Measurements from ENCODE around the gene TMEM207.

Gene TMEM207

DNA sequence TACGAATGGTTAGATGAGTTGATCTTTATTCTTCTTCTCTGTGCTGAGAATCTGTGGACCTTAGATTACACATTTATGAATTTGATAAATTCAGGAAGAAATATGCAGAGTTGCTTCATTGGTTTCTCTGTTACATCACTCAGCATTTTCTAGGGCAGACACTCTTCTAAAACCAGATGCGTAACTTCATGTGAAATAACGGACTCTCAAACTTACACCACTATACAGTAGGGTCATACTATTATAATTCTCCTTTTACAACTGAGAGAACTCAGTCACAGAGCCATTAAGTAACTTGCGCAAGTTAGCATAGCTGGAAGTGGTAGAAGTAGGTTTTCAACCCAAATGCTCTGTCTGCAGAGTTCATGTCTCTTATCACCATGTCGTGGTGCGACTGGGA, 5.7 kb downstream of the TMEM207 start:
- no peak for DNase-seq

DNA sequence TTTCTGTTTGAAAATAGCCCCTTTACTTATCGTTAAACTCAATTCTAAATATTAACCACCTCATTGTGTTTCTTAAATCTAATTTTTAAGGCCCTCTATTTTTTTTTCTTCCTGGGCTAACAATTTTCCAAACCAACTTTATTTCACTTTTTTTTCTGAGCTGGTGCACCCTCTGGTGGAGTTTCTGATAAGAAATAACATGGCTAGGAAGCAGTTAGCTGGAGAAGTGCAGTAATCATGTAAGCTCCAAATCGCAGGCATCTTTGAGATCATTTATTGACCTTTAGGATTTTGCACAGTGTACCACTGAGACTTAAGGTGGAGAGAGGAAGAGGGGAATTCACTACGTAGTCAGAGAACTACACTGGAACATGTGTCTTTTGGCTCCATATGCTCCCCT, 6.4 kb downstream of the TMEM207 start:
- DNase-seq, result no peak

DNA sequence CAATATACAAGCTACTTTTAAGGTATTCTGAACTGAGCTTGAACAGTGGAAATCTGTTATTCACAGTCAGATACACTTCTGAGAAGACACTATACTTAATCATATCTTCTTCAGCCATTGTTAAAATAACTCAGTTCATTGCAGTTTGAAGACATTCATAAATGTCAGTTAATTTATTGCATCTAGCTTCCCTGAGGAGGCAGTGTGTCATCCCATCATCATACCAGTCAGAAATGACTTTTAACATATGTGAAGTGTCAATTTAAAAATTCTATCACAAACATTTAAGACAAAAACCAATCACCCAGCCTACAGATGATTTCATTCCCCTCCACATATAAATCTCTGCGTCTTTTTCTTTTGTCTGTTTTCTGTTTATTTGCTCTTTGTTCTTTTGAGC, 7.5 kb downstream of the TMEM207 start:
- DNase-seq, result no peak

DNA sequence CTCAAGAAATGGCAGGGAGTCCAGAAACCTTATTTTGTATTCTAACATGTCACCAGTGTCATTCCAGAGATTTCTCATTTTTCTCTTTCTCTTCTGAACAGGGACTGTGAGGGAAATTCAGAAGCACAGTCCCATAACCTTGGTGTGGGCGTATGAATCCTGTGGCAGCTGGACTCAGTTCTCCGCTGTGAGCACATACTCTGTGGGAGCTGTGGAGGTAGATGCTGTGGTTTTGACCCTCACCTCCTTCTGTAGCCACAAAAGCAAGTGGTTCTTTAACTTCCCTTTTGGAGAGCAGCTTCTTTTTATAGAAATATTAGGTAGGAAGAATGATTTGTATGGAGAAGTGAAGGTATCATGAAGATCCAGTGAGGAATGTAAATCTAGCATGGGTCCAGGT, 13.4 kb downstream of the TMEM207 start:
- DNase-seq, result no peak

DNA sequence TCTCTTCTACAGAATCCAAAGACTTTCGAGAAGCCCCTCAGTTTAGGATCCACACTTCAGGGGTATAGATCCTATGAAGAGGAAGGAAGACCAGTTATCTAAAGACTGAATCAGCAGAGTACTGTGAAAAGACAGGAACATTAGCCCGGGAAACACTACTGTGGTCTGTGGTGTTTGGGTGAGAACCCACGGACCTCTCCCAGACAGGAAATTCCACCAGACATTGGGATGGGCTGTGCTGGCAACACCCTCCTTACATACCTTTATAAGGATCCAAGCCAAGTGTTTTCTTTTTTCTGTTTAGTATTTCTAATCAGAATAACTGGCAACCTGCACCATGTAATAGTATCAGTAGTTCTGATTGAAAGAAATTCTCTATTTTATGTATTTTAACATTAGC, 14.1 kb downstream of the TMEM207 start:
- DNase-seq, result peak; percentile 70

DNA sequence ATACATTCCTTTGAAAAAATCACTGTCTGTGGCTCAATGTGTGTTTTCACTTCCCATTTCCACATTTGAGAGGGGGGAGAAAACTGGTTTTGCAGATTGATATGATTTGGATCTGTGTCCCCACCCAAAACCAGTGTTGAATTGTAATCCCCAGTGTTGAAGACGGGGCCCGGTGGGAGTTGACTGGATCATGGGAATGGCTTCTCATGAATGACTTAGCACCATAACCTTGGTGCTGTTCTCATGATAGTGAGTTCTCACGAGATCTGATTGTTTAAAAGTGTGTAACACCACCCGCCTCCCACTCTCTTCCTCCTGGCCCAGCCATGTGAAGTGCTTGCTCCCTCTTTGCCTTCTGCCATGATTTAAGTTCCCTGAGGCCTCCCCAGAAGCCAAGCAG, 16.1 kb downstream of the TMEM207 start:
- no peak for DNase-seq

DNA sequence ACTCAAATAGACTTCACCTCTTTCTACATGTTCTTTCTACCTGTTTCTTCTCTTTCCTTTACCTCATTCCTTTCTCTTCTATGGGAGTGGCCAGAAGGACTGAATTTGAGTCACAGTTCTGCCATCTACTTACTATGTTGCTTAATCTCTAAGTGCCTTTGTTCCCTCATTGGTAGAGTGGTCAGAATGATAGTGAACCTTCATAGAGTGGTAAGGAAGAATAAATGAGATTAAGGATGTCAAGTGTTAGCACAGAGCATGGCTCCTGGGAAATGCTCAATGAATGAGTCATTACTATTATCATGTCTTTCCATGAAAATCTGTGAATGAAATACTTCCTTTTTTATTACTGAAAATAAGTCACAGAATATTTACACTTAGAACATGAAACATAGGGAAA, 17.5 kb downstream of the TMEM207 start:
- DNase-seq, result peak; percentile 72

DNA sequence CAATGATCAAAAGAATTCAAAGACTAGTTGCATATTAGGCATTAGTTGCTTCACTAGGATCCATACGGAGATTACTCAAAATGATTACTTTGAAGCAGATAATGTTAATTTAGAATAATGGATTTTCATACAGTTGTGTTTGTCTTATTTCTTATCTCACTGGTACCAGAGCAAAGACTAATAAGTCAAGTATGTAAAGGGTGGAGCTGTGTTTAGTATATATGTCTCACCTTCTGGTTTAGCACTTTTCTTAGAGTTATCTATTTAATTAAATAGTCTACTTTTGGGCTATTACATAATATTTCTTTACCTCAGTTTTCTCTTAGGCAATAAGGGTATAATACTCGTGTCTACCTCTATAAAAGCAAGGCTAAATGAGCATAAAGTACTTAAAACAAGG, 18.8 kb downstream of the TMEM207 start:
- peak; percentile 56 for DNase-seq

DNA sequence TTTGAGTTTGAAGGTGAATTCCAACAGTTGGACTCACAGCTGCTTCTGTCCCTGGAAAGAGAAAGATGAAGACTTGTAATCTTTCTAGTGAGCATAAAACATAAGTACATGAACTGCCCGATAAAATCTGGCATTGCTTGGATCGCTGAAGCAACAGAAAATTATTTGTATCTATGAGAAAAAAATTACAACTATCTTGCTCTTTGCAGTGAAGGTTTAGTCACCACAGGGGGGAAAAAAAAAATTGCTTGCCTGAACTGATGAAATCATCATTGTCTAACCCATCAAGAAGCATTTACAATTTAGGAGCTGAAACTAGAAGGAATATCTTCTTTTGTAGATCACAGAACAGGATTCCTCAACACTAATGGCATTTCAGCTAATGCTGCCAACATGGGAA, 20.0 kb downstream of the TMEM207 start:
- DNase-seq, result peak; percentile 42

DNA sequence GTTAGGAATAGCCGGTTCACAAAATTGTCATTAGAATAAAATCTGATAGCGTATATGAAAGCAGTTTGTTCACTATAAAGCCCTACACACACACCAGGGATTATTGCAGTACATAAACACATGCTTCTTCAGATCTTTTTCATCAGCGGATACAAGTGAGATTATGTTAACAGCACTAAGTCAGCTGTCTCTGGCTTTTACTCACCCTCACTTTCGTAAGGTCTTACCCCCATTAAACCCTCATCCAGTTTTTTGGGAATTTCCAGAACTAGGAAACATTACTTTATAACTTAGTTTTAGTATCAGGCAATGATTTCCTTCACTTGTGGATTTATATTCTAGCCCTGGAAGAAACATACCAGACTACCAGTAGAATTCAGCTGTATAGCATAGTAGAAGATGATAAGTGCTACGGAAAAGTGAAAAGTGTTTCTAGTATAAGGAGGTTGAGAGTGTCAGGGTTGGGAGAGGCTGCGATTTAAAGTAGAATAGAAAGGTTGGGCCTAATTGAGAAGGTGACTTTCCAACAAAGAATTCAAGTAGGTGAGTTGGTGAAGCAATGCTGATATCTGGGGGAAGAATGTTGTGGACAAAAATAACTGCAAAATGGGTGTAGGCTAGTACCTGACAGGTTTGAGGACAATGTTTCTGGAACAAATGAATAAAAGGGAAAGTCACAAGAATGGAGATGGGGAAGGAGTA, 22.7 kb downstream of the TMEM207 start:
- DNase-seq, result no peak

DNA sequence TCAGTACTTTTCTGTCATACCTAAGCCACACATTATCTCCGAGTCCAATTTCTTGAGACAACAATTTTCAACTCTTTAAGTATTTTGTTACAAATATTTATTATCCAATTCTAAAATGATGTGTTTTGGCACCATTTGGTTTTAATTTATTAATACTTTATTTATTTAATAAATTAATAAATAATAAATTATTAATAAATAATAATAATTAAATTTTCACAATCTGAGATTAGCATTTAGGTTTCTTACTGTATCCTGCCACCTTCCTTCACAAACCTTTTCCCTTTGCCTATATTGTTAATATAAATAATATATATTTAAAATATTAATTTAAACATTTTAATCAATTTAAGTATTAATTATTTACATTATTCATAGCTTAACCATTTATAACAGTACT, 23.9 kb downstream of the TMEM207 start:
- DNase-seq, result no peak

DNA sequence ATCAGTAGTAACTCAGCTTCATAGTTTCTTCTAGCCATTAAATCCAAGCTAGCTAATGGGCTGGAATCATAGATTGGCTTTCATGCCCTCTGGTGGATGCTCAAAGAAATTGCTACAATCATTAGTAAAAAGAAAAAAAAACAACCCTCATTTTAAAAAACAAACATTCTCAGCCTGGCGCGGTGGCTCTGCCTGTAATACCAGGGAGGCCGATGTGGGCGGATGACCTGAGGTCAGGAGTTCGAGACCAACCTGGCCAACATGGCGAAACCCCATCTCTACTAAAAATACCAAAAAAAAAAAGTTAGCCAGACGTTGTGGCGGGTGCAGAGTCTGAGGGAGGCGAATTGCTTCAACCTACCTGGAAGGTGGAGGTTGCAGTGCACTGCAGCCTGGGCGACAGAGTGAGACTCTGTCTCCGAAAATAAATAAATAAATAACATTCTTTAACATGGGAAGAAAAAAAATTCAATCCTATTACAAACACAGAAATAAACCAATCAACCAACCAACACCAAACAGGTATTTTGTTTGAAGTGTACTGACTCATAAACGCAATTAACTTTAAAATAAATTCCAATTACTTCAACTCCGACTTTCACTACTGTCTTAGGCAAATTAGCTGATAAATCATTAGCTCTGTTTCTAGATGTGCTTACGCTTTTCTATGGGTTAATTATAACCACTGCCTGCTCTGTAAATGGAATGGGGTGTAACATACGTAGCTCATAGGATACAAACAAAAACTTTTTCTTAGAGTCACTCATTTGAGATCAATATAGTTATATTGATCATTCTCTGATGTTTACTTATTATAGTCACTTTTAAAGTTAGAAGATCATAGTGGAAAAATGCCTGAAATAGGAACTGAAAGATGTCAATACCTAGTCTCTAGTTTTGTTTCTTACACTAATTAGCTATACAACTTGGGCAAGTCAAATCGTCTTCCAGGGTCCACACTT, 24.9 kb downstream of the TMEM207 start:
- DNase-seq, result peak; percentile 52

DNA sequence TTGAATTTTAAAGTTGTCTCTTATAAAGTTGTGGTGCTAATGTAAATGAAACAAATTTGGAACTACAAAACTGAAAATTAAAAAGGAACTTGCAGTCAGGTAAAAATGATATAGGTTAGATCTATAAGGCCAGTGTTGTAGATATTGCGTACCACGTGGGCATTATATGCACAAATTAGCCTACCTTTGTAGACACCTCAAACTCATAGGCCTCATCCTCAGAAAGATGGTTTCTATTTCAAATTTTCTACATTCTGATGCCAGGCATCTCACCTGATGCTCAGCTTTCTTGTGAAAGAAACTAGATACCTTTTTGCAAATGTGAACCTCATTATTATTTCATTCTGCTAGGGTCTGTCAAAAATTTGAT, 25.6 kb downstream of the TMEM207 start:
- DNase-seq, result no peak

DNA sequence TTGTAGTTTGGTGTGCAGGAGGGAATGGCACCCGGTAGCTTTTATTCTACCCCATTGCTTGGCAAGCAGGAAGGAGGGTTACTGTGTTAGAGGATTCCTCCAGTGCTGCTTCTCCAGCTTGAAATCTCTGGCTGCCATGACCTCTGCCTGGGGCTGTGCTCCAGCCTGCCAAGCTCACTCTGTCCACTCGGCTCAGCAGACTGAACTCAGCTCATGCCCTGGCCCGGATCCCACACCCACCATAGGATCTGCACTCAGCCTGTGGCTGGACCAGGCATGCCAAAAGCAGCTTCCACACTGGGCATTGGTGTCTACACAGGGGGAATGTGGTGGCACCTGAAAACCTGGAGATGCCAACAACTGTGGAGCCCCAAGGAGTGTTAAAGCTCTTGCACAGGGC, 35.4 kb downstream of the TMEM207 start:
- DNase-seq, result no peak

DNA sequence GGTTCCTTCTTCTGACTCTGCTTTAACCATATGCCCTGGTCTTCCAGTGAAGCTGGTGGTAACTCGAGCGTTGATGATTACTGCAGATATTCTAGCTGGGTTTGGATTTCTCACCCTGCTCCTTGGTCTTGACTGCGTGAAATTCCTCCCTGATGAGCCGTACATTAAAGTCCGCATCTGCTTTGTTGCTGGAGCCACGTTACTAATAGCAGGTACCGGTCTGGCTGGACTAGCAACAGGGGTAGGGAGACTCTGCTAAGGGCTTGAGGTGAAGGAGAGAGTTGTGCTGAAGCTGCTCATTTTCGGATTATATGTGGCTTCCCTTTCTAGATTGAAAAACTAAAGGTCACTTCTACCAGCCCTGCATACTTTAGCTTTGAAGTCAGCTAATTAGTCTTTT, 45.0 kb downstream of the TMEM207 start:
- no peak for DNase-seq

DNA sequence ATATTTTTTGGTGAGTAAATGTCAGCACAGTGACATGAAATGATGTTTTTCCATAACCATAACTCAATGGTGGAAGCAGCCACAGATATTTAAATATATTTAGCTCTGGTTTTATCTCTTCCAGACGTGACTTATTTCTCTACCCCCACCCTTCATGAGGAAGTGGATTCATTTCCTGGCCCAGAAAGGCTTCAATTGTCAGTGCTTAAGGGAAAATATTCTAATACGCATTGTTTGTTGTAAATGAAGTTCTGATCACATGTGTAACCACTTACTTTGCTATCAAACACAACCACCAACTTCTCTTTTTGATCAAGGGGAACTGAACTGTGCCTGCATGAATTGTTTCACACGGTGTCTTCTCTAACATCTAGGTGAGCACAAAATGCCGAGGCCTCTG, 47.7 kb downstream of the TMEM207 start:
- DNase-seq, result no peak

DNA sequence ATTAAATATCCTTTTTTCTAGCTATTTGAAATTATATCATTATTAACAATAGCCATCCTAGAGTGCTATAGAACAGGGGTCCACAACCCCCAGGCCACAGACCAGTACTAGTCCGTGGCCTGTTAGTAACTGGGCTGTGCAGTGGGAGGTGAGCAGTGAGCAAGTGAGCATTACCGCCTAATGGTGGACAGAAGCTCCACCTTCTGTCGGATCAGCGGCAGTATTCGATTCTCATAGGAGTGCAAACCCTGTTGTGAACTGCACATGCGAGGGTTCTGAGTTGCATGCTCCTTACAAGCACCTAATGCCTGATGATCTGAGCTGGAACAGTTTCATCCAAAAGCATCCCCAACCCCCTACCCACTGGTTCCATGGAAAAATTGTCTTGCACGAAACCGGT, 50.0 kb downstream of the TMEM207 start:
- DNase-seq, result no peak

DNA sequence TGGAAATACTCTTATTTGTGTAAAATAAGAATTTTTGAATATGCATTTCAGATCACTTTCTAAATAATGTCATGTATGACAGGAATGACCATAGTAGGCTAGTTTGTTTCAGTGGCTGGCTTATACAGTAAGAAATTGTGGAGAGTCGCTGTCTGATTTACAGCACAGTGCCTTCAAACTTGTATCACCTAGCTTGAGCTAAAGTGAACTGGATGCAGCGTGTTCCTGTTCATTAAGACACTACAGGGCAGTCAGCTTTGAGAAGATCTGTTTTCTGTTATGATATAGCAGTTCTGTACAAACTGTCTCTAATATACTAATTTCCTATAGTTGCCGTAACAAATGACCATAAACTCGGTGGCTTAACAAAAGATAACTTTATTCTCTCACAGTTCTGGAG, 51.8 kb downstream of the TMEM207 start:
- no peak for DNase-seq

DNA sequence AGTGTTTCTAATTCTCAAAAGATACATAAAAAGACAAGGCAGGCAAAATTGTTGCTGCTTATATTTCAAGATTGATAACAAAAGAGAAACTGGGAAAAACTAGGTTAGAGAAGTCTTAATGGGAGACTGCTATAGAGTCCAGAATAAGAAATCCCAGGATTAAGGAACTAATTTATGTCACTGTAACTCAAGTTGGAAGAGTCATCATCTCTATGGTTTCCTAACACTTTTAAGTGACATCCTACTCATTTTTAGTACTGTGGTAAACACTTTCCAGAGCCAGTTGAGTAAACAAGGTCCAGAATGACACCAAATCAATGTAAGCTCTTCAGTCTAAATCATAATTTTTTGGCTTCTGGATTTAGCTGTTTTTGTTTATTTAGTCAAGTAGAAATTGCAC, 53.7 kb downstream of the TMEM207 start:
- DNase-seq, result no peak

DNA sequence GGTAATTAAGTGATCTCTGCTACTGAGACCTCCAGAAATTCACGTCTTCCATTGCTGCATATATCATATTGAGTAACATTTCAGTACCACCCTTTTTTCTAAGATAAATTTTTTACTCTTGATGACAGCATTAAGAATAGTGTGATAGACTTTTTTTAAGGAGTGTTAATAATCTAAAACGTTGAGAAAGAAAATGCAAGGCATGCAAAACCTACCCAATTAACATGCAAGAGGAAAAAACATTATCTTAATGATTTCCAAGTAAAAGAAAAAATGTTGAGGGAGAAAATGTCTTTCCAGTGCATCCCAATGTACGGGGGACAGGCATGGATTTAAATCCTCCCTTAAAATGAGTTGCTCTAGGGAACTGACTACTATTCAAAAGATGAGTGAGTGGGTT, 61.0 kb downstream of the TMEM207 start:
- DNase-seq, result no peak

DNA sequence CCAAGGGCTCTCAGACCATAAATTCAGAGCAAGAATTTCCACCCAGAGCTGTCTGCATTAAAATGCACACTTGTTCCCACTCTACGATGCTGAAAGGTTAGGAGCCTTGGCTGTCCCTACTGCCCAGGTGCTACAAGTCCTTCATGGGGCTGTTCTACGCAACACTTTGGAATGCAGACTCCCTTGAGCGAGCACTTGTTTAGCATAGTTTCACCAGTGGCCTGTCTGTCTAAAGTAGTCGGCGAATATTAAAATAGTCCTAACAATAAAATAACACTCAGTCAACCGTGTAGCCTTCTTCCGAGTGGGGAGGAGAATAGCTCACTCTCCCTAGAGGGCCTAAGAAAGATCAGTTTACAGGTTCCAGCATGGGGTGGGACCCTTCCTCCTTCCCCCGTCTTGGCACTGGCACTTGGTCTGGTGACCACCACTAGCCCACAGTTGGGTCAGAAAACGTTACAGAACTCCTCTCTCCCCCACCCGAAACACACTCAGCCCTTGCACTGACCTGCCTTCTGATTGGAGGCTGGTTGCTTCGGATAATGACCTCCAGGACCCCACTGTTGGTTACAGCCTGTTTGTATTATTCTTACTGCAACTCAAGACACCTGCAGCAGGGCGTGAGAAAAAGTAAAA, 62.0 kb downstream of the TMEM207 start, which contains the start of gene CLDN16:
TSS of gene CLDN16 (plus strand) at position 586 of the 636 bp plus-strand sequence. CDS start 167 bp downstream, outside the sequence.
- DNase-seq, result no peak

DNA sequence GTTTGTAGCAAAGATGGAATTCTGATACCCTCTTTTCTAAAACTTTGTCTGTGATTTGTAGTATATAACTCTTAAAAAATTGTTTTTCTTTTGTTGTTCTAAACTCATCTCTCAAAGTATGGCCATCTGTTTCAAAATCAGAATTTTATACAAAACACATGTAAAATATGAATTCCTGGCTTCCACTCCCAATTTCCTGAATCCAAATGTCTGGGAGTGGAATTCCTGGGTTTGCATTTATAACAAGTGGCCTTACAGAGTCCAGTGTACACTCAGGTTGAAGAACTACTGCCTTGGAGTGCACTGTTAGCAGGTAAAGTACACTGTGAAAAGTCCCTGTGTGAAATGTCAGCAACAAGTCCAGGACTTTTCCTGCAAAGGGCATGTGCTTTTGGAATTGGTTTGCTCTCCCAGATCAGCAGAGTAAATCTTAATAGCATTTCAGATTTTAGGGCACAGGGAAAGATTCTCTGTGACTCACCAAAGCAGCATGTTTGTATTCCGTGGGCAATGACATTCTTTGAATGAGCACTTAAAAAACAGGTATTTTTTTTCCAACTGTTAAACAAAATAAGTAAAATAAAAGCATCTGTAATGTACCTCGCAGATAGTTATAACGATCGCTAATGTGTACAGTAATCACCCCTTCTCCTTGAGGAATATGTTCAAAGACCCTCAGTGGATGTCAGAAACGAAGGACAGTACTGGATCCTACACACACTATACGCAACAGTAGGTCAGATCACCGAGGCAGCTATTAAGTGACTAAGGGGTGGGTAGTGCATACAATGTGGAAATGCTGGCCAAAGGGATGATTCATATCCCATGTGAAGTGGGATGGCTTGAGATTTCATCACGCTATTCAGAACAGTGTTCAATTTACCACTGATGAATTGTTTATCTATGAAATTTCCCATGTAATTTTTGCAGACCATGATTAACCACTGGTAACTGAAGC, 63.7 kb downstream of the TMEM207 start:
- peak; percentile 88 for DNase-seq
